HepG2 (cell line): ENCODE data around the gene P4HTM. TPM values are rescaled to one million over a fixed set of nuclear protein-coding genes. Genes with fewer than 3 reads are reported as not detected.

Experiments
- ATAC-seq: fragments of 200-7000 bp; cut with Tn5 transposase; 3 replicates; pipeline ENCODE4 v1.9.1; 2020; ENCODE audit warnings: mild to moderate bottlenecking, moderate library complexity
- BruUV-seq: library from RNA; stranded (reverse); fragments of 400-500 nt; replicated peaks from 2 replicates; lab custom pipeline; 2021; lab: Mats Ljungman, UMichigan
- CTCF ChIA-PET: fragments of 300-600 bp; formaldehyde crosslinking; extraction: SDS; loops from one replicate; lab custom pipeline; 2021; ENCODE audit warnings: low total read pairs, inconsistent platforms, low intra/inter-chr PET ratio; lab: Yijun Ruan, JAX
- POLR2A ChIA-PET: fragments of 350-600 bp; sonication (Branson Sonifier 250); formaldehyde crosslinking; loops from one replicate; lab custom pipeline; 2020; ENCODE audit warnings: antibody characterized with exemption, inconsistent platforms; lab: Yijun Ruan, JAX
- DNase-seq: peaks from one replicate; pipeline ENCODE4 v3.0.0-alpha.2; 2015; ENCODE audit warnings: low spot score
- FAIRE-seq: peaks from 3 replicates; lab custom pipeline; 2011; peaks lifted over from hg19 to GRCh38; lab: Jason Lieb, UNC
- H2AFZ ChIP-seq: one replicate; pipeline ENCODE4 v1.6.1; 2011; ENCODE audit warnings: low read length, inconsistent platforms
- H3K27ac ChIP-seq: fragments of 300-600 bp; 3 replicates; pipeline ENCODE4 v1.8.0; 2011; ENCODE audit warnings: mixed run types, mild to moderate bottlenecking, mixed read lengths, low read length, inconsistent platforms; ENCODE audit not compliant: insufficient read depth; ENCODE audit errors: extremely low read length
- H3K27me3 ChIP-seq, 2 experiments: fragments of 200-600 bp in 1 of 2; 2 replicates in 1 of 2; 3 replicates in 1 of 2; pipeline versions ENCODE4 v1.6.0 to v1.8.0; 2011; ENCODE audit warnings: low read length in 2 of 2, mild to moderate bottlenecking in 2 of 2, moderate library complexity in 2 of 2, inconsistent platforms in 1 of 2; ENCODE audit not compliant: insufficient read depth in 2 of 2, control insufficient read depth in 1 of 2
- H3K36me3 ChIP-seq, 2 experiments: fragments of 200-600 bp in 1 of 2; replicated peaks in 1 of 2; 2 replicates in 1 of 2; 3 replicates in 1 of 2; pipeline versions ENCODE4 v1.5.1 to v1.8.0; 2011; ENCODE audit warnings: low read length in 2 of 2, inconsistent platforms in 1 of 2; ENCODE audit not compliant: insufficient read depth in 2 of 2, control insufficient read depth in 1 of 2
- H3K4me1 ChIP-seq: 2 replicates; pipeline ENCODE4 v1.5.1; 2012; ENCODE audit warnings: low read length, inconsistent platforms; ENCODE audit not compliant: insufficient read depth
- H3K4me2 ChIP-seq: 2 replicates; pipeline ENCODE4 v1.6.0; 2011; ENCODE audit warnings: low read depth, low read length, inconsistent platforms
- H3K4me3 ChIP-seq, 3 experiments: fragments of 200-600 bp in 1 of 3; sonication (generic), shearing (Covaris generic) in 1 of 3; replicated peaks in 1 of 3; 2 replicates each; pipeline ENCODE4 v1.5.1; 2011 to 2016; ENCODE audit warnings: low read length in 3 of 3, inconsistent platforms in 2 of 3, low read depth in 2 of 3, mild to moderate bottlenecking in 2 of 3, control low read depth in 1 of 3, mixed read lengths in 1 of 3; ENCODE audit not compliant: insufficient read depth in 1 of 3
- H3K79me2 ChIP-seq: one replicate; pipeline ENCODE4 v1.6.1; 2011; ENCODE audit warnings: low read length, inconsistent platforms; ENCODE audit not compliant: insufficient read depth
- H3K9ac ChIP-seq: 2 replicates; pipeline ENCODE4 v1.6.0; 2011; ENCODE audit warnings: mild to moderate bottlenecking, low read depth, low read length, inconsistent platforms; ENCODE audit not compliant: insufficient read depth
- H3K9me3 ChIP-seq: 2 replicates; pipeline ENCODE4 v1.5.1; 2012; ENCODE audit warnings: mild to moderate bottlenecking, low read length
- H4K20me1 ChIP-seq: 2 replicates; pipeline ENCODE4 v1.6.0; 2011; ENCODE audit warnings: inconsistent platforms, mild to moderate bottlenecking, low read length, moderate library complexity; ENCODE audit not compliant: insufficient read depth
- BATF2 ChIP-seq: sonication (generic); formaldehyde crosslinking; IDR thresholded peaks from 2 replicates; pipeline ENCODE4 v1.8.0; 2022; ENCODE audit warnings: mild to moderate bottlenecking, missing genetic modification reagents, moderate library complexity
- BRF2 ChIP-seq: sonication (generic); formaldehyde crosslinking; IDR thresholded peaks from 2 replicates; pipeline ENCODE4 v1.8.1; 2022; ENCODE audit warnings: mild to moderate bottlenecking, missing genetic modification reagents
- NFIC ChIP-seq: IDR thresholded peaks from 2 replicates; pipeline ENCODE4 v1.6.1; 2012; ENCODE audit warnings: mild to moderate bottlenecking, low read length, inconsistent platforms
- PAXIP1 ChIP-seq: sonication (generic); formaldehyde crosslinking; conservative IDR thresholded peaks from 2 replicates; pipeline ENCODE4 v1.4.0; 2020; ENCODE audit warnings: mild to moderate bottlenecking, missing genetic modification reagents, moderate library complexity
- PHF21A ChIP-seq: sonication (generic); formaldehyde crosslinking; IDR thresholded peaks from 2 replicates; pipeline ENCODE4 v1.5.0; 2020; ENCODE audit warnings: mild to moderate bottlenecking, missing genetic modification reagents
- RBM22 ChIP-seq: fragments of 200-400 bp; formaldehyde crosslinking; optimal IDR thresholded peaks from 2 replicates; pipeline ENCODE3; 2017; ENCODE audit warnings: mild to moderate bottlenecking, low read length, moderate library complexity
- SMC3 ChIP-seq: IDR thresholded peaks from 2 replicates; pipeline ENCODE4 v1.6.1; 2011; ENCODE audit warnings: low read length, improper control_type of control experiment
- SRY ChIP-seq: sonication (generic); formaldehyde crosslinking; IDR thresholded peaks from 2 replicates; pipeline ENCODE4 v1.8.0; 2022; ENCODE audit warnings: mild to moderate bottlenecking, missing genetic modification reagents
- ZNF235 ChIP-seq: sonication (generic); formaldehyde crosslinking; IDR thresholded peaks from 2 replicates; pipeline ENCODE4 v1.8.1; 2023; ENCODE audit warnings: mild to moderate bottlenecking, missing genetic modification reagents, borderline replicate concordance
- ZNF333 ChIP-seq: sonication (generic); formaldehyde crosslinking; IDR thresholded peaks from 2 replicates; pipeline ENCODE4 v1.4.0; 2020; ENCODE audit warnings: mild to moderate bottlenecking, missing genetic modification reagents, borderline replicate concordance
- ZNF552 ChIP-seq: sonication (generic); formaldehyde crosslinking; IDR thresholded peaks from 2 replicates; pipeline ENCODE4 v1.9.0; 2022; ENCODE audit warnings: missing genetic modification reagents, mild to moderate bottlenecking, borderline replicate concordance
- ZNF597 ChIP-seq: sonication (generic); formaldehyde crosslinking; IDR thresholded peaks from 2 replicates; pipeline ENCODE4 v1.5.0; 2020; ENCODE audit warnings: missing genetic modification reagents
- WGBS: methylation state at CpG from one replicate; pipeline ENCODE4 v1.1.6; 2017; ENCODE audit warnings: low lambda C conversion rate; 5-methylcytosine and 5-hydroxymethylcytosine counted together
- in situ Hi-C: cut with HindIII; loops from 2 replicates; pipeline ENCODE4 v1.10.0; 2017; ENCODE audit warnings: low pct_unique_long_range_greater_than_20kb; ENCODE audit not compliant: extremely low pct_ligation_motif_present
- intact Hi-C: fragments of 100-400 bp; cut with micrococcal nuclease; formaldehyde crosslinking; loops from one replicate; pipeline ENCODE4 v1.10.0; 2022; ENCODE audit not compliant: unreplicated experiment
- polyA plus RNA-seq, 8 experiments: library from polyadenylated mRNA; depleted of rRNA in 3 of 8; stranded (reverse) in 7 of 8; unstranded in 1 of 8; fragments of >200 nt; fragmentation: Illumina TruSeq in 4 of 8; extraction: Trizol in 4 of 8; gene quantifications; 2 replicates each; pipeline versions ENCODE4 v1.2.1 to v1.2.3, GENCODE V29; 2011 to 2016; ENCODE audit warnings: low read depth in 4 of 8, missing spikeins in 1 of 8, mixed read lengths in 1 of 8; ENCODE audit not compliant: insufficient read depth in 1 of 8
- total RNA-seq, 5 experiments: library from RNA; depleted of rRNA; stranded (reverse); fragments of >200 nt; fragmentation: Illumina TruSeq; extraction: Trizol; gene quantifications; 2 replicates each; pipeline ENCODE4 v1.2.3, GENCODE V29; 2016; ENCODE audit warnings: low read depth in 1 of 5

The P4HTM gene
- total and polyA plus RNA-seq, 2 of the 13 experiments (the other 11 are each of a cell fraction or from before 2014, with no cell fraction given) = 0.01 TPM; not detected in 1

- CTCF ChIA-PET = interaction anchor here (1.0 kb wide), 1 partner anchor 17 kb away, joined by 3 read pairs; no protein-coding TSS in a partner anchor
- DNase-seq (no peak), FAIRE-seq (no peak), ATAC-seq (no peak)
- in situ Hi-C loops = no loop called here
- H4K20me1 ChIP-seq = no peaks in the 10 kb centered on the region
- WGBS = 74% methylated on average over 8 of the region's 8 CpGs
- H3K27me3 ChIP-seq = no peaks in the 10 kb centered on the region
- POLR2A ChIA-PET = interaction anchor here (0.9 to 2.9 kb wide), 4 partner anchors 10 to 136 kb away, joined by 3 to 26 read pairs (median 6); partner anchors contain the start of genes IMPDH2, LAMB2, NDUFAF3 and WDR6
- H3K4me2 ChIP-seq = no peak overlapping the region
- H3K9me3 ChIP-seq = no peaks in the 10 kb centered on the region
- H3K9ac ChIP-seq = no peak overlapping the region
- H3K4me3 ChIP-seq = no peak overlapping the region
- H3K4me1 ChIP-seq = peaks cover 47% of the 10 kb centered on the region
- BruUV-seq = no TSS peak
- H3K79me2 ChIP-seq = no peaks in the 10 kb centered on the region
- no peaks in the 10 kb centered on the region for H3K36me3 ChIP-seq
- H3K27ac ChIP-seq = no peak overlapping the region
- H2AFZ ChIP-seq = no peak overlapping the region
- intact Hi-C loops = no loop called here
- TF ChIP-seq ZNF235 (CRISPR knock-in tag) (no peak), NFIC (no peak), ZNF597 (CRISPR knock-in tag) (no peak), SRY (no peak), RBM22 (no peak), ZNF552 (CRISPR knock-in tag) (no peak), ZNF333 (no peak), BATF2 (CRISPR knock-in tag) (no peak), BRF2 (no peak), SMC3 (no peak), PAXIP1 (CRISPR knock-in tag) (no peak), PHF21A (CRISPR knock-in tag) (no peak)
- TF ChIP-seq, all 625 proteins: peak for 0
Observed at GRCh38 chr3:48996640-48997039, 6.6 kb downstream of the P4HTM start.
